ENCODE results near the gene FA2H. TPM values are rescaled to one million over a fixed set of nuclear protein-coding genes. Genes with fewer than 3 reads are reported as not detected.

Gene FA2H
- total RNA-seq, 2 donors from 2014 or later: 2.1 to 2.4 TPM

- no peak for DNase-seq
- H3K27me3 Mint-ChIP-seq (ENCODE audit: insufficient read depth): peaks cover 4% of the 10 kb centered on the region
- H3K27ac Mint-ChIP-seq: peak overlapping the region; percentile 65
- Histone ChIP-seq H3K4me1 (ENCODE audit: control insufficient read depth, insufficient read depth, low read length) (peaks cover 20% of the 10 kb centered on the region), H3K27ac (ENCODE audit: low read depth, low read length) (no peak overlapping the region), H3K9ac (ENCODE audit: extremely low read depth, low read length, poor library complexity, severe bottlenecking) (no peak overlapping the region), H3K4me3 (ENCODE audit: low read length) (no peak overlapping the region), H3K9me3 (ENCODE audit: control insufficient read depth, low read length) (peaks cover 10% of the 10 kb centered on the region), H3K27me3 (ENCODE audit: control insufficient read depth, insufficient read depth, low read length, poor library complexity, severe bottlenecking) (no peaks in the 10 kb centered on the region), H3K36me3 (ENCODE audit: control insufficient read depth, insufficient read depth, low read length) (no peaks in the 10 kb centered on the region)
- 83% methylated on average over 11 of the region's 11 CpGs; no CpG with 5 or more reads in 1 of the 2 experiments for WGBS, 2 experiments (ENCODE audit: insufficient coverage in 1 of 2, insufficient read length in 1 of 2)
- peaks cover 11% of the 10 kb centered on the region for H3K9me3 Mint-ChIP-seq
- no peak for TF ChIP-seq CTCF (conservative IDR thresholded peaks at IDR 0.05)
- peaks cover 19% of the 10 kb centered on the region for H3K4me1 Mint-ChIP-seq
- no peak overlapping the region for H3K4me3 Mint-ChIP-seq
- H3K36me3 Mint-ChIP-seq (ENCODE audit: low read depth): no peaks in the 10 kb centered on the region
These were observed 44.6 kb downstream of the FA2H start for GRCh38 chr16:74729783-74730683.

- no peak for TF ChIP-seq CTCF (conservative IDR thresholded peaks at IDR 0.05)
- H3K27ac Mint-ChIP-seq: no peak overlapping the region
- no peak overlapping the region for H3K4me3 ChIP-seq (ENCODE audit: low read length)
- H3K9me3 ChIP-seq (ENCODE audit: control insufficient read depth, low read length): peaks cover 10% of the 10 kb centered on the region
- H3K4me3 Mint-ChIP-seq: no peak overlapping the region
- H3K27me3 ChIP-seq (ENCODE audit: control insufficient read depth, insufficient read depth, low read length, poor library complexity, severe bottlenecking): no peaks in the 10 kb centered on the region
- H3K27me3 Mint-ChIP-seq (ENCODE audit: insufficient read depth): no peaks in the 10 kb centered on the region
- H3K27ac ChIP-seq (ENCODE audit: low read depth, low read length): no peak overlapping the region
- WGBS, 2 experiments (ENCODE audit: insufficient coverage in 1 of 2, insufficient read length in 1 of 2): 87 to 92% methylated on average over 4 of the region's 4 CpGs
- no peaks in the 10 kb centered on the region for H3K36me3 Mint-ChIP-seq (ENCODE audit: low read depth)
- H3K36me3 ChIP-seq (ENCODE audit: control insufficient read depth, insufficient read depth, low read length): no peaks in the 10 kb centered on the region
- DNase-seq: no peak
- peaks cover 11% of the 10 kb centered on the region for H3K9me3 Mint-ChIP-seq
- H3K4me1 Mint-ChIP-seq: peaks cover 11% of the 10 kb centered on the region
- H3K9ac ChIP-seq (ENCODE audit: extremely low read depth, low read length, poor library complexity, severe bottlenecking): no peak overlapping the region
- H3K4me1 ChIP-seq (ENCODE audit: control insufficient read depth, insufficient read depth, low read length): peaks cover 10% of the 10 kb centered on the region
These were observed 46.7 kb downstream of the FA2H start for GRCh38 chr16:74727903-74728302.

- Mint-ChIP-seq H3K27me3 (ENCODE audit: insufficient read depth) (no peaks in the 10 kb centered on the region), H3K36me3 (ENCODE audit: low read depth) (no peaks in the 10 kb centered on the region), H3K4me3 (no peak overlapping the region), H3K9me3 (peaks cover 11% of the 10 kb centered on the region), H3K4me1 (peaks cover 11% of the 10 kb centered on the region), H3K27ac (no peak overlapping the region)
- H3K4me1 ChIP-seq (ENCODE audit: control insufficient read depth, insufficient read depth, low read length): peaks cover 10% of the 10 kb centered on the region
- no peaks in the 10 kb centered on the region for H3K36me3 ChIP-seq (ENCODE audit: control insufficient read depth, insufficient read depth, low read length)
- H3K9ac ChIP-seq (ENCODE audit: extremely low read depth, low read length, poor library complexity, severe bottlenecking): no peak overlapping the region
- 85% methylated on average over 2 of the region's 2 CpGs for WGBS, 2 experiments (ENCODE audit: insufficient coverage in 1 of 2, insufficient read length in 1 of 2)
- peak; percentile 89 for TF ChIP-seq CTCF (conservative IDR thresholded peaks at IDR 0.05)
- H3K27ac ChIP-seq (ENCODE audit: low read depth, low read length): no peak overlapping the region
- no peaks in the 10 kb centered on the region for H3K27me3 ChIP-seq (ENCODE audit: control insufficient read depth, insufficient read depth, low read length, poor library complexity, severe bottlenecking)
- peak; percentile 89 for DNase-seq
- H3K9me3 ChIP-seq (ENCODE audit: control insufficient read depth, low read length): peaks cover 10% of the 10 kb centered on the region
- no peak overlapping the region for H3K4me3 ChIP-seq (ENCODE audit: low read length)
These were observed 47.9 kb downstream of the FA2H start for GRCh38 chr16:74726716-74727115.

Data from endodermal cell (in vitro differentiated cells).